Central memory CD4-positive, alpha-beta T cell (primary cell): ENCODE measurements around the gene SRGAP3.

ENCODE experiments used
- DNase-seq: peaks from one replicate; pipeline ENCODE4 v3.0.0; 2022

The SRGAP3 gene

GRCh38 chr3:9251055-9251786, 1.8 kb upstream of the SRGAP3 start:
- no peak for DNase-seq

GRCh38 chr3:9250236-9250635, 790 bp upstream of the SRGAP3 start:
- no peak for DNase-seq

GRCh38 chr3:9248522-9249271, 749 bp downstream of the SRGAP3 start:
- no peak for DNase-seq

- no peak for DNase-seq
These were observed 1.4 kb downstream of the SRGAP3 start for GRCh38 chr3:9247941-9248521.

- no peak for DNase-seq
These were observed 2.0 kb downstream of the SRGAP3 start for GRCh38 chr3:9247361-9247940.

GRCh38 chr3:9246189-9246588, 3.3 kb downstream of the SRGAP3 start:
- no peak for DNase-seq

- DNase-seq, result no peak
These were observed 4.8 kb downstream of the SRGAP3 start for GRCh38 chr3:9244495-9245183.

GRCh38 chr3:9241956-9242355, 7.5 kb downstream of the SRGAP3 start:
- DNase-seq, result no peak

GRCh38 chr3:9239680-9240079, 9.8 kb downstream of the SRGAP3 start:
- no peak for DNase-seq

- no peak for DNase-seq
These were observed 10.6 kb downstream of the SRGAP3 start for GRCh38 chr3:9238721-9239295.

- DNase-seq, result no peak
These were observed 11.2 kb downstream of the SRGAP3 start for GRCh38 chr3:9238276-9238675.

- no peak for DNase-seq
These were observed 15.4 kb downstream of the SRGAP3 start for GRCh38 chr3:9233814-9234600.

- no peak for DNase-seq
These were observed 16.3 kb downstream of the SRGAP3 start for GRCh38 chr3:9233101-9233500.

GRCh38 chr3:9231937-9232336, 17.5 kb downstream of the SRGAP3 start:
- DNase-seq, result no peak

- no peak for DNase-seq
These were observed 18.0 kb downstream of the SRGAP3 start for GRCh38 chr3:9231471-9231870.

- DNase-seq, result no peak
These were observed 18.4 kb downstream of the SRGAP3 start for GRCh38 chr3:9231006-9231405.

- DNase-seq, result no peak
These were observed 18.9 kb downstream of the SRGAP3 start for GRCh38 chr3:9230596-9230995.

GRCh38 chr3:9229879-9230278, 19.6 kb downstream of the SRGAP3 start:
- DNase-seq, result no peak

- DNase-seq, result no peak
These were observed 20.1 kb downstream of the SRGAP3 start for GRCh38 chr3:9229325-9229724.

- no peak for DNase-seq
These were observed 23.1 kb downstream of the SRGAP3 start for GRCh38 chr3:9226326-9226725.

- DNase-seq, result no peak
These were observed 24.2 kb downstream of the SRGAP3 start for GRCh38 chr3:9225268-9225667.

- DNase-seq, result no peak
These were observed 25.0 kb downstream of the SRGAP3 start for GRCh38 chr3:9224490-9224889.
